HL-60 (cell line): ENCODE results near the gene EPB41.

Source experiments
- DNase-seq, 2 experiments: peaks; one replicate each; pipeline ENCODE4 v3.0.0-alpha.2; 2010 to 2020; ENCODE audit warnings: low read depth in 1 of 2, low spot score in 1 of 2
- H3K27ac ChIP-seq: fragments of 250-450 bp; sonication (Bioruptor Pico); replicated peaks from 2 replicates; pipeline ENCODE4 v1.5.1; 2020; ENCODE audit warnings: mild to moderate bottlenecking, moderate library complexity
- H3K27me3 ChIP-seq: fragments of 250-450 bp; sonication (Bioruptor Pico); 2 replicates; pipeline ENCODE4 v1.5.1; 2021; ENCODE audit warnings: mild to moderate bottlenecking, moderate library complexity; ENCODE audit not compliant: insufficient read depth, poor library complexity, severe bottlenecking
- H3K4me3 ChIP-seq: replicated peaks from 2 replicates; pipeline ENCODE4 v1.5.1; 2011; ENCODE audit warnings: mild to moderate bottlenecking, control low read depth, low read length; ENCODE audit not compliant: insufficient read depth
- CTCF ChIP-seq: IDR thresholded peaks from one replicate; pipeline ENCODE4 v1.5.1; 2011; ENCODE audit warnings: low read length, control low read depth, inconsistent platforms; ENCODE audit not compliant: insufficient read depth
- GABPA ChIP-seq: IDR thresholded peaks from 2 replicates; pipeline ENCODE4 v1.6.1; 2012; ENCODE audit warnings: low read depth
- POLR2AphosphoS5 ChIP-seq: IDR thresholded peaks from 2 replicates; pipeline ENCODE4 v1.6.1; 2012; ENCODE audit warnings: low read depth
- REST ChIP-seq: IDR thresholded peaks from 2 replicates; pipeline ENCODE4 v1.6.1; 2012; ENCODE audit warnings: low read depth; ENCODE audit not compliant: insufficient replicate concordance
- SPI1 ChIP-seq: IDR thresholded peaks from 2 replicates; pipeline ENCODE4 v1.6.1; 2012; ENCODE audit warnings: low read depth, mild to moderate bottlenecking, borderline replicate concordance

EPB41 gene

GRCh38 chr1:28895896-28896608 is 18.3 kb upstream of the EPB41 start:
- TF ChIP-seq GABPA, result no peak
- no peak for TF ChIP-seq REST
- no peak for TF ChIP-seq CTCF
- TF ChIP-seq POLR2AphosphoS5, result no peak
- Histone ChIP-seq H3K27ac (no peak overlapping the region), H3K27me3 (no peaks in the 10 kb centered on the region), H3K4me3 (no peak overlapping the region)
- DNase-seq, result no peak

- Histone ChIP-seq H3K4me3 (no peak overlapping the region), H3K27ac (no peak overlapping the region), H3K27me3 (no peaks in the 10 kb centered on the region)
- TF ChIP-seq GABPA (no peak), SPI1 (no peak), POLR2AphosphoS5 (no peak), CTCF (no peak), REST (no peak)
- no peak for DNase-seq
Observed at GRCh38 chr1:28896609-28896986, 17.8 kb upstream of the EPB41 start.

GRCh38 chr1:28897789-28898188 is 16.6 kb upstream of the EPB41 start:
- no peak for DNase-seq
- Histone ChIP-seq H3K27ac (no peak overlapping the region), H3K27me3 (no peaks in the 10 kb centered on the region), H3K4me3 (no peak overlapping the region)
- no peak for TF ChIP-seq GABPA
- TF ChIP-seq REST, result no peak
- no peak for TF ChIP-seq POLR2AphosphoS5
- TF ChIP-seq SPI1, result no peak
- no peak for TF ChIP-seq CTCF
